ENCODE results near the gene TNS4.

Gene TNS4

GRCh38 chr17:40432864-40433528, 68.4 kb downstream of the TNS4 start:
- DNase-seq, result no peak

DNA sequence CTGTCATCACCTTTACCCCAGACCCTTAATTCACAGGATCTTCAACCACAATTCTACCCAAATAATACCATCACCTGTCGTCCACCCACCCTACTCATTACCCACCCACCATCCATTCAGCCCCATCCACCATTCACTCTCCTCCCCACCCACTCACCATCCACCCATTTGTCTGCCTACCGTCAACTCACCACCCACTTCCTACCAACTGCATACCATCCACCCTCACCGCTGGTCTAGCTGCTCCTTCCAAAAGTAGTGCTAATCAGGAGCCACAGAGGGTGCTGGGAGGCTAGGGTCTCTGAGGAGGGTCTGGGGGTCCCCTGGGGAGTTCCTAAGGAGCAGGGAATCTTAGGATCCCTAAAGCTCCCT, 70.2 kb downstream of the TNS4 start:
- DNase-seq, result no peak

DNA sequence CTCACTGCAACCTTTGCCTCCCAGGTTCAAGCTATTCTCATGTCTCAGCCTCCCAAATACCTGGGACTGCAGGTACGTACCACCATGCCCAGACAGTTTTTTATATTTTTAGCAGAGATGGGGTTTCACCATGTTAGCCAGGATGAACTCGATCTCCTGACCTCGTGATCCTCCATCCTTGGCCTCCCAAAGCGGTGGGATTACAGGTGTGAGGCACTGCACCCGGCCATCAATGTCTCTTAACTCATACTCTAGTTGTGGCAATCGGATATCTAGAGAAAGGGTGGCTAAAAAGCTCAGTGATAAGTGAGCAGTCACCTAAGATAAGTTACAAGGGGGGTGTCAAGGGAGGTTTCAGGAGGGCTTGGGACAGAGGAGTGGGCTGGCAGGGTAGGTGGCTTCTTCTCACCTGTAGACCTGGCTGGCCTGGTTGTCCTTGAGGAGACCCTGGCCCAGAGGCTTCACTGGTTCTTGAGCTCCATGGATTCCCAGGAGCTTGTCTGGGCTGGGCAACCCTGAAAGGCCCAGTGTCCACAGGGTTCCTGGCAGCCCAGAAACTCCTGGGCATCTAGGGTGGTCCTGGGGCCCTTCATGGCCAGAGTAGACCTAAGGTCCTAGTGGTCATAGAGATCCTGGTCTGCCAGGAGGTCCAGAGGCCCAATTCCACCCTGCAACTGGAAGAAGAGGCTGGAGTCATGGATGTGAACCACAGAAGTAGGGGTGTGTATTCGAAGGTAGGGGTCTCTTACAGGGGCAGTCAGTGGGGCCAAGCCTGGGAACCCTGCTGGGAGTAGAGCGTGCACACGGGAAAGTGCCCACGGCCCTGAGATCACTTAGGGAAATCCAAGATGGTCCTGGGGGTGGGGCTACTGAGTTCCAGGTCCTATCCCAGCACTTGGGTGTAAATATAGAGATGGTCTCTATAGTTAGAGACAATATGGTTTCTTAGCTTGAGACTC, 70.9 kb downstream of the TNS4 start:
- no peak for DNase-seq

DNA sequence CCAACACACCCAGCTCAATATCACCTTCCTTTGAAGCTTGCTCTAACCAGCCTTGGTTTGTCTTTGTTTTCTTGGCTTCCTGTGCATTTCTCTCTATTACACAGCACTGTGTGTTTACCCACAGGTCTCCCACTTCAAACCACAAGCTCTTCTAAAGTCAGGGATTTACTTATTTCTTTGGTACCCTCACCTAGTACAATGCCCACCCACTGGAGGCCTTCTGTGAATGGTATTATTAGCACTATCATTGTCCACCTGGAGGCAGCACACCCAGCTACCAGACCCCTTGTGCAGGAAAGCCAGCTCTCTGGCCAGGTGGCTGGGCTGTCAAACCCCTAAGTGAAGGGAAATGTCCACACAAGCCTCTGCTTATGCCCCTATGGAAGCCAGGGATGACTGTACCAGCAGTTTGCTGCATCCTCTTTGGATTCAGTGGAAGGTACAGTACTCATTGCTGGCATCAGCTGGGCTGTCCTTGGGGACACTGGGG, 74.4 kb downstream of the TNS4 start:
- no peak for DNase-seq

Data from activated naive CD4-positive, alpha-beta T cell treated with anti-CD3 and anti-CD28 coated beads, Interleukin-2, amount 50 U/mL, for 16 hours (primary cell).